Fibroblast of lung (primary cell): ENCODE measurements around the gene H6PD.

Experiments
- EZH2 ChIP-seq: IDR thresholded peaks from 2 replicates; pipeline ENCODE4 v1.5.1; 2012; ENCODE audit warnings: low read length, control low read depth, mild to moderate bottlenecking; ENCODE audit errors: missing control alignments
- TF ChIP-seq, protein P1 (sequence below), 2 donors: IDR thresholded peaks in 1 of 2; conservative IDR thresholded peaks in 1 of 2; 1 replicate in 1 of 2; 2 replicates in 1 of 2; pipeline ENCODE4 v1.5.1; 2011 to 2012; ENCODE audit warnings: low read length in 2 of 2, control low read depth in 1 of 2, inconsistent platforms in 1 of 2, low read depth in 1 of 2, mild to moderate bottlenecking in 1 of 2

DNA sequence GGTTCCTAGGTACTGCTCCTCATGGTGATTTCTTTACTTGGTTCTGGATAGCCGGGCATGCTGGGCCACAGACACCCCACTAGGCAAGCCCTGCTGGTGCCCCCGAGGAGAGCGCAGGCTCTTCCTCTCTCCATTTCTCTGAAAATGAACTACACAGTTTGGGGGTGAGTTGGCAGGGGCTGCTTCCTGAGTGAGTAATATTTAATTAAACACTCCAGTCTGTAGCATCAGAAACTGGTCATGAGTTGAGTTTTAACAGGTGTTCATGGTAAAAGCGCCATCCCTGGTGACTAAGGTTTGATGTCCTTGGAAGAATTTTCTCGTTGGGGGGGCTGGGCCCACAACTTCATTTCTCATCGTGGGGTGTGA, 59.8 kb downstream of the H6PD start:
- TF ChIP-seq, protein P1, sequence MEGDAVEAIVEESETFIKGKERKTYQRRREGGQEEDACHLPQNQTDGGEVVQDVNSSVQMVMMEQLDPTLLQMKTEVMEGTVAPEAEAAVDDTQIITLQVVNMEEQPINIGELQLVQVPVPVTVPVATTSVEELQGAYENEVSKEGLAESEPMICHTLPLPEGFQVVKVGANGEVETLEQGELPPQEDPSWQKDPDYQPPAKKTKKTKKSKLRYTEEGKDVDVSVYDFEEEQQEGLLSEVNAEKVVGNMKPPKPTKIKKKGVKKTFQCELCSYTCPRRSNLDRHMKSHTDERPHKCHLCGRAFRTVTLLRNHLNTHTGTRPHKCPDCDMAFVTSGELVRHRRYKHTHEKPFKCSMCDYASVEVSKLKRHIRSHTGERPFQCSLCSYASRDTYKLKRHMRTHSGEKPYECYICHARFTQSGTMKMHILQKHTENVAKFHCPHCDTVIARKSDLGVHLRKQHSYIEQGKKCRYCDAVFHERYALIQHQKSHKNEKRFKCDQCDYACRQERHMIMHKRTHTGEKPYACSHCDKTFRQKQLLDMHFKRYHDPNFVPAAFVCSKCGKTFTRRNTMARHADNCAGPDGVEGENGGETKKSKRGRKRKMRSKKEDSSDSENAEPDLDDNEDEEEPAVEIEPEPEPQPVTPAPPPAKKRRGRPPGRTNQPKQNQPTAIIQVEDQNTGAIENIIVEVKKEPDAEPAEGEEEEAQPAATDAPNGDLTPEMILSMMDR (conservative IDR thresholded peaks at IDR 0.05 in 1 of 2, IDR thresholded peaks at IDR 0.05 in 1 of 2; ENCODE audit: low read depth in 1 of 2, low read length in 2 of 2): no peak
- TF ChIP-seq EZH2: no peak
